Vagina (tissue), 2 donors: ENCODE measurements around the gene ARSG. TPM values are rescaled to one million over a fixed set of nuclear protein-coding genes. Genes with fewer than 3 reads are reported as not detected.

Source experiments
- DNase-seq, 2 donors: peaks; one replicate each; pipeline ENCODE4 v3.0.0-alpha.2; 2017; ENCODE audit errors: extremely low spot score in 2 of 2
- H3K27ac ChIP-seq: fragments of 200-600 bp; sonication (generic); one replicate; pipeline ENCODE4 v1.5.1; 2019
- H3K27me3 ChIP-seq: fragments of 200-600 bp; sonication (generic); one replicate; pipeline ENCODE4 v1.5.1; 2019
- H3K36me3 ChIP-seq, 2 donors: fragments of 200-600 bp; sonication (generic); one replicate each; pipeline ENCODE4 v1.5.1; 2017 to 2019
- H3K4me1 ChIP-seq: fragments of 200-600 bp; sonication (generic); one replicate; pipeline ENCODE4 v1.5.1; 2019
- H3K4me3 ChIP-seq, 2 donors: fragments of 200-600 bp; sonication (generic); 1 replicate in 1 of 2; 2 replicates in 1 of 2; pipeline ENCODE4 v1.5.1; 2016 to 2019
- H3K9me3 ChIP-seq: fragments of 200-600 bp; sonication (generic); one replicate; pipeline ENCODE4 v1.5.1; 2019
- CTCF ChIP-seq, 3 experiments: fragments of 450-650 bp in 2 of 3; fragments of 200-600 bp in 1 of 3; sonication (generic) in 1 of 3; IDR thresholded peaks; one replicate each; pipeline ENCODE4 v1.5.1; 2017 to 2019; ENCODE audit warnings: antibody characterized with exemption in 3 of 3, mild to moderate bottlenecking in 2 of 3, moderate library complexity in 2 of 3
- POLR2A ChIP-seq, 2 donors: fragments of 450-650 bp; IDR thresholded peaks; one replicate each; pipeline ENCODE4 v1.6.1; 2017; ENCODE audit warnings: antibody characterized with exemption in 2 of 2, mild to moderate bottlenecking in 2 of 2, moderate library complexity in 2 of 2
- POLR2AphosphoS5 ChIP-seq, 2 donors: sonication (generic); formaldehyde crosslinking; IDR thresholded peaks; one replicate each; pipeline ENCODE4 v1.9.0; 2017; ENCODE audit warnings: antibody characterized with exemption in 2 of 2, mild to moderate bottlenecking in 2 of 2, low read depth in 1 of 2; ENCODE audit not compliant: insufficient read depth in 1 of 2
- intact Hi-C: fragments of 100-400 bp; cut with DNase I; formaldehyde crosslinking; loops from one replicate; pipeline ENCODE4 v1.15.1; 2023
- total RNA-seq: library from RNA; depleted of rRNA; stranded (reverse); fragments of >200 nt; gene quantifications from one replicate; pipeline ENCODE4 v1.2.3, GENCODE V29; 2016

The ARSG gene
- total RNA-seq, 1 donor from 2014 or later, result 8.1 TPM

DNA sequence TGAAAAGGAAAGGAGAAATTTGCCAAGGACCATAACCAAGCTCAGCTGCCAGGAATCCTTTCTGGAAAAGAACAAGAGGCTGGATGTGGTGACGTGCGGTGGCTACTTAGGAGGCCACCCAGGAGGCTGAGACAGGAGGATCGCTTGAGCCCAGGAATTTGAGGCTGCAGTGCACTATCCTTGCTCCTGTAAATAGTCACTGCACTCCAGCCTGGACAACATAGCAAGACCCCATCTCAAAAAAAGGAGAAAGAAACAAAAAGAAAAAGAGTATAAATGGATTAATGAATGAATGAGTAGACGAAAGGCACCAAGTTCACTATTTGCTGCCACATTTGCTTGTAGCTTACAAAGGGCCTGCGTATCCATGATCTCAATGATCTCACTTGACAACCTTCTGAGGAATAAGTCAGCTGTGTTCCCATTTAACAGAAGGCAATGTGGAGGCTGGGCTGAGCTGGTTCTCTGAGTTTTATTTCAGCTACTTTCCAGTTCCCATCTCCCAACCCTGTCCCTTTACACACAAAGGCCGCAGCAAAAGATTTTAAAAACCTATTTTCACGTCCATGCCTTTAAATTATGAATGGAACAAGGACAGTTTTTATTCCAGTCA, 29.8 kb downstream of the ARSG start:
- H3K9me3 ChIP-seq, result no peaks in the 10 kb centered on the region
- no peaks in the 10 kb centered on the region for H3K27me3 ChIP-seq
- intact Hi-C loops, result no loop called here
- no peak overlapping the region for H3K27ac ChIP-seq
- no peak for DNase-seq
- no peak overlapping the region for H3K4me3 ChIP-seq
- no peaks in the 10 kb centered on the region for H3K4me1 ChIP-seq
- no peaks in the 10 kb centered on the region for H3K36me3 ChIP-seq
- no peak for TF ChIP-seq POLR2A (IDR thresholded peaks at IDR 0.05)
- no peak for TF ChIP-seq CTCF (IDR thresholded peaks at IDR 0.05)
- no peak for TF ChIP-seq POLR2AphosphoS5 (IDR thresholded peaks at IDR 0.05; ENCODE audit: insufficient read depth in 1 of 2, low read depth in 1 of 2)

DNA sequence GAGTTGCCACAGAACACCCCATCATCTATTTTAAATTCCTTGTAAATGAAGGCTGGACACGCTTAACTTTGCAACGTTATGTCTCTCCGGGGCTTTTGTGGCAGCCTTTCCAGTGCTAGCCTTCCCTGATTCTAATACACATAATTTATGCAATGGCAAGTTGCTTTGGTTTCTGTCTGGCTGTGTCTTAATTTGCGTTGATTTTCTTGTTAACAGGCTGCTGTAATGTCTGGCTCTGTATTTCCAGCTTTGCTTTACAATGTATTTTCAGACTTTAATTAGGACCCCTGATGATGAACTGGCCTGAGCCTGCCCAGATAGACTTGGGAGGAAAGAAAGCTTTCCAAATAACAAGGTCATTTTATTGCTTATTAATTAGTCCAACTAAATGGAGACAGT, 30.3 kb downstream of the ARSG start:
- intact Hi-C loops, result no loop called here
- no peaks in the 10 kb centered on the region for H3K4me1 ChIP-seq
- no peak for DNase-seq
- no peak overlapping the region for H3K4me3 ChIP-seq
- H3K36me3 ChIP-seq, result no peaks in the 10 kb centered on the region
- no peak for TF ChIP-seq POLR2AphosphoS5 (IDR thresholded peaks at IDR 0.05; ENCODE audit: insufficient read depth in 1 of 2, low read depth in 1 of 2)
- no peak for TF ChIP-seq CTCF (IDR thresholded peaks at IDR 0.05)
- TF ChIP-seq POLR2A (IDR thresholded peaks at IDR 0.05), result no peak
- no peaks in the 10 kb centered on the region for H3K9me3 ChIP-seq
- H3K27ac ChIP-seq, result no peak overlapping the region
- H3K27me3 ChIP-seq, result no peaks in the 10 kb centered on the region

GRCh38 chr17:68322630-68323029, 31.3 kb downstream of the ARSG start:
- H3K4me3 ChIP-seq, result no peak overlapping the region
- H3K9me3 ChIP-seq, result no peaks in the 10 kb centered on the region
- H3K27ac ChIP-seq, result no peak overlapping the region
- H3K27me3 ChIP-seq, result no peaks in the 10 kb centered on the region
- no peaks in the 10 kb centered on the region for H3K36me3 ChIP-seq
- no peak for DNase-seq
- H3K4me1 ChIP-seq, result no peaks in the 10 kb centered on the region
- TF ChIP-seq POLR2A (IDR thresholded peaks at IDR 0.05) (no peak), CTCF (IDR thresholded peaks at IDR 0.05) (no peak), POLR2AphosphoS5 (IDR thresholded peaks at IDR 0.05; ENCODE audit: insufficient read depth in 1 of 2, low read depth in 1 of 2) (no peak)
- intact Hi-C loops, result no loop called here

DNA sequence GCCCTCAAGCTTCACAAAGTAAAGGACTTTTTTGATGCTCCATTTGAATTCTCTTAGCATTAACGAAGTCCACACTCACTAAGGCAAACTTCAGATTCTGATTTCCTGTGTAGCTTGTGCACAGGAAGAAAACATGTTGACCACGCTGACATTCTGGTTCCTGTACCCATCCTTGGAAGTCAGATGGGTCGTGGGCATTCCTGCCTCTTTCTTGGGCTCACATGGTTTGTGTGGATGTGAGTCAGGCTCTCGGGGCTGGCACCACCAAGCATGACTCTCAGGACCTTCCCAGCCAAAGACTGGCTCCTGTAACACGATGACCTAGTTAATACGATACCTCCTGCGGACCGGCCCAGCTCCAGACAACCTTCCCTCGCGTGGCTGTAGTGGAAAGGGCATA, 32.8 kb downstream of the ARSG start:
- Histone ChIP-seq H3K4me1 (no peaks in the 10 kb centered on the region), H3K4me3 (no peak overlapping the region), H3K27ac (no peak overlapping the region), H3K9me3 (no peaks in the 10 kb centered on the region), H3K27me3 (no peaks in the 10 kb centered on the region), H3K36me3 (no peaks in the 10 kb centered on the region)
- intact Hi-C loops, result no loop called here
- no peak for TF ChIP-seq CTCF (IDR thresholded peaks at IDR 0.05)
- TF ChIP-seq POLR2AphosphoS5 (IDR thresholded peaks at IDR 0.05; ENCODE audit: insufficient read depth in 1 of 2, low read depth in 1 of 2), result no peak
- no peak for TF ChIP-seq POLR2A (IDR thresholded peaks at IDR 0.05)
- DNase-seq, result no peak

GRCh38 chr17:68324654-68325336, 33.5 kb downstream of the ARSG start:
- H3K4me1 ChIP-seq, result no peaks in the 10 kb centered on the region
- no peaks in the 10 kb centered on the region for H3K27me3 ChIP-seq
- no peak overlapping the region for H3K27ac ChIP-seq
- no peak for DNase-seq
- H3K9me3 ChIP-seq, result no peaks in the 10 kb centered on the region
- intact Hi-C loops, result no loop called here
- no peak overlapping the region for H3K4me3 ChIP-seq
- H3K36me3 ChIP-seq, result no peaks in the 10 kb centered on the region
- TF ChIP-seq POLR2A (IDR thresholded peaks at IDR 0.05) (no peak), CTCF (IDR thresholded peaks at IDR 0.05) (no peak), POLR2AphosphoS5 (IDR thresholded peaks at IDR 0.05; ENCODE audit: insufficient read depth in 1 of 2, low read depth in 1 of 2) (no peak)
